Measurements from ENCODE around the gene CPOX. TPM values are rescaled to one million over a fixed set of nuclear protein-coding genes. Genes with fewer than 3 reads are reported as not detected.

Gene CPOX
- total RNA-seq, 1 experiment from 2014 or later: 24.7 TPM

DNA sequence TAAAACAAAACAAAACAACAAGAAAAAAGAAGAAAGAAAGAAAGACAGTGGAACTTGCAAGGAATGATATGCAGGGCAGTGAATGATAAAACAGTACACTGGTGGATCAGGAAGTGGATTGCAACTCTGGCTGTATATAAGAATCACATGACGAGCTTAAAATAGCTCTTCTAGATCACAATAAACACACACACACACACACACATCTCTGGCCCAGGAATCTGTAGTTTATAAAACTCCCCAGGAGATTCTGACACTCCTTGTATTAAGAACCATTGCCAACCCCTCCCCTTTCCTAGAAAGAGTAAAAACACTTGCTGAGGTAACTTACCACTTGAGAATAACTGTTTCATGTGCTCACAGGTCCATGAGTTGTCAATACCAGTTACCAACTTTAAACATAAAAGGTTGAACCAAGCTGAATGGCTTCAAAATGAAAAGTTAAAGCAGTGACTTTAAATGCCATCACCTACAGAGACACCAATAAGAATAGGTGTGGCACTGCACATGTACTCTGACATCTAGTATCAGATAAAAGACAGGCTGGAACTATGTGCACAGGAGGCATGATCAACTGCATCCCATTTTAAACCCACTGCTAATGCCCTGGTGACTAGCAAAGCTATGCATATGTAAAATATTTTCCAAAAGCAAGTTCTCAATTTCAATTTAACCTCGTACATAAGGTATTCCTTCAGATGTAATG lies 3.9 kb downstream of the CPOX start:
- peaks cover 30 to 62% (median 56%) of the 10 kb centered on the region in 3 experiments; a peak in 6 of 7 replicates for H3K36me3 Mint-ChIP-seq (ENCODE audit: insufficient read depth in 1 of 3, low read depth in 3 of 3)
- Histone ChIP-seq H3K4me2 (ENCODE audit: insufficient read depth, insufficient read length, low read length) (no peak overlapping the region), H3K56ac (ENCODE audit: insufficient read length, low read depth, low read length) (no peak overlapping the region), H2BK15ac (ENCODE audit: low read depth, low read length) (no peak overlapping the region), H3K27ac (ENCODE audit: insufficient read length, low read depth, low read length) (no peak overlapping the region), H2BK20ac (ENCODE audit: low read depth, low read length, poor library complexity, severe bottlenecking) (no peak overlapping the region), H3K23ac (ENCODE audit: insufficient read length, low read depth, low read length) (no peak overlapping the region), H3K18ac (ENCODE audit: insufficient read length, low read depth, low read length) (no peak overlapping the region), H3K27me3 (ENCODE audit: insufficient read depth, low read length) (no peaks in the 10 kb centered on the region), H3T11ph (ENCODE audit: low read length) (no peak overlapping the region), H3K4me1 (ENCODE audit: insufficient read depth, low read length) (no peaks in the 10 kb centered on the region), H2AK5ac (ENCODE audit: insufficient read length, low read length) (no peak overlapping the region), H4K91ac (ENCODE audit: insufficient read length, low read depth, low read length) (no peak overlapping the region), H3K9ac (ENCODE audit: extremely low read depth, insufficient read length, low read length) (no peak overlapping the region), H4K5ac (ENCODE audit: insufficient read length, low read depth, low read length) (no peak overlapping the region), H4K20me1 (ENCODE audit: control insufficient read depth, insufficient read depth, insufficient read length) (no peaks in the 10 kb centered on the region), H3K23me2 (ENCODE audit: insufficient read length, low read depth, low read length, poor library complexity, severe bottlenecking) (peaks cover 7% of the 10 kb centered on the region), H3K4ac (ENCODE audit: low read depth, low read length) (no peak overlapping the region), H2BK120ac (ENCODE audit: low read depth, low read length, poor library complexity, severe bottlenecking) (no peak overlapping the region), H4K8ac (replicated peaks; ENCODE audit: insufficient read length, low read depth, low read length) (no peak overlapping the region), H3K79me2 (ENCODE audit: insufficient read depth, low read length) (no peaks in the 10 kb centered on the region), H2AFZ (ENCODE audit: low read length) (no peak overlapping the region), H3K79me1 (ENCODE audit: insufficient read depth, low read depth, low read length, poor library complexity, severe bottlenecking) (peaks cover 2% of the 10 kb centered on the region), H3K14ac (ENCODE audit: insufficient read depth, low read length) (no peak overlapping the region), H2BK5ac (ENCODE audit: insufficient read length, low read length) (no peak overlapping the region), H3K9me3 (ENCODE audit: control insufficient read depth, low read depth, low read length) (no peaks in the 10 kb centered on the region), H2BK12ac (ENCODE audit: insufficient read length, low read depth, low read length) (no peak overlapping the region)
- no peak for DNase-seq
- no CpG with 5 or more reads among the region's 2 CpGs for WGBS (ENCODE audit: extremely low coverage, insufficient read length, low lambda C conversion rate)
- no peak for TF ChIP-seq CTCF (conservative IDR thresholded peaks at IDR 0.05)
- H3K4me3 Mint-ChIP-seq: no peak overlapping the region; a peak in 1 of 5 replicates
- H3K27me3 Mint-ChIP-seq (ENCODE audit: low read depth): no peaks in the 10 kb centered on the region
- H3K27ac Mint-ChIP-seq: peak overlapping the region in 2 of 3 experiments; percentile 13 to 59; a peak in 2 of 7 replicates
- H3K4me1 Mint-ChIP-seq: peaks cover 24 to 28% of the 10 kb centered on the region in 2 experiments
- H3K9me3 Mint-ChIP-seq: no peaks in the 10 kb centered on the region; a peak in 1 of 5 replicates

Measured in H9 (cell line).